ENCODE measurements around the gene MEFV. TPM values are rescaled to one million over a fixed set of nuclear protein-coding genes. Genes with fewer than 3 reads are reported as not detected.

Gene MEFV
- total RNA-seq, 4 donors from 2014 or later = 3.0 to 7.7 (median 5.2) TPM

DNA sequence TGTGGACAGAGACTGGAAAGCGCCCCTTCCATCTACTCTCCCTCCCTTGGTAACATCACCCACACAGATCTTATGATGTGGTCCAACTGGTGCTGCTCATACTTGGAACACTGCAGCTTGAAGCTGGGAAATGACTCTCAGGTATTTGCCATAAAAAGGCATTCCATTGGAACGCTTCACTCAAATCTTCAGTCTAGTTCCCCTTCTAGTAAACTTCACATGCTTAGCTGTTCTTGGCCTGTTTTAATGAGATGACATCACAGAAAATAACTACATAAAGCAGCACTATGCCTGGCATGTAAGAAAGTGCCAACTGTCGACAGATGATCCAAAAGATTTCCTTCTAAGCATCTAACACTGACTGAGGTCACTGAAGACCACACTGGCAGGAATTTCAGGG, 36.2 kb upstream of the MEFV start:
- TF ChIP-seq, protein P1, sequence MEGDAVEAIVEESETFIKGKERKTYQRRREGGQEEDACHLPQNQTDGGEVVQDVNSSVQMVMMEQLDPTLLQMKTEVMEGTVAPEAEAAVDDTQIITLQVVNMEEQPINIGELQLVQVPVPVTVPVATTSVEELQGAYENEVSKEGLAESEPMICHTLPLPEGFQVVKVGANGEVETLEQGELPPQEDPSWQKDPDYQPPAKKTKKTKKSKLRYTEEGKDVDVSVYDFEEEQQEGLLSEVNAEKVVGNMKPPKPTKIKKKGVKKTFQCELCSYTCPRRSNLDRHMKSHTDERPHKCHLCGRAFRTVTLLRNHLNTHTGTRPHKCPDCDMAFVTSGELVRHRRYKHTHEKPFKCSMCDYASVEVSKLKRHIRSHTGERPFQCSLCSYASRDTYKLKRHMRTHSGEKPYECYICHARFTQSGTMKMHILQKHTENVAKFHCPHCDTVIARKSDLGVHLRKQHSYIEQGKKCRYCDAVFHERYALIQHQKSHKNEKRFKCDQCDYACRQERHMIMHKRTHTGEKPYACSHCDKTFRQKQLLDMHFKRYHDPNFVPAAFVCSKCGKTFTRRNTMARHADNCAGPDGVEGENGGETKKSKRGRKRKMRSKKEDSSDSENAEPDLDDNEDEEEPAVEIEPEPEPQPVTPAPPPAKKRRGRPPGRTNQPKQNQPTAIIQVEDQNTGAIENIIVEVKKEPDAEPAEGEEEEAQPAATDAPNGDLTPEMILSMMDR (IDR thresholded peaks at IDR 0.05; ENCODE audit: low read depth) = no peak

DNA sequence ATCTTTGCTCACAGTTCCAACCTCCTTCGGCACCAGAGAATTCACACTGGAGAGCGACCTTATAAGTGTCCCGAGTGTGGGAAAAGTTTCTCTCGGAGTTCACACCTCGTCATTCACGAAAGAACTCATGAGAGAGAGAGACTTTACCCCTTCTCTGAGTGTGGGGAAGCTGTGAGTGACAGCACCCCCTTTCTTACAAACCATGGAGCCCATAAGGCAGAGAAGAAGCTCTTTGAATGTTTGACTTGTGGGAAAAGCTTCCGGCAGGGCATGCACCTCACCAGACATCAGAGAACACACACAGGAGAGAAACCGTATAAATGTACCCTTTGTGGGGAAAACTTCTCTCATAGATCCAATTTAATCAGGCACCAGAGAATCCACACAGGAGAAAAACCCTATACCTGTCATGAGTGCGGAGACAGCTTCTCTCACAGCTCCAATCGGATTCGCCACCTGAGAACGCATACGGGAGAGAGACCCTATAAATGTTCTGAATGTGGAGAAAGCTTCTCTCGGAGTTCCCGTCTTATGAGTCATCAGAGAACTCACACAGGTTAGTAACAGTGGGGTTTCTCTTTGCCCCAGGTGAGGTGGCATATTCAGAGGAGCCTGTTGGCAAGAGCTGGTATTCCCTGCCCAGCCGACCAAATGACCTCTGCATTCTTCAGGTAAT, 33.7 kb upstream of the MEFV start:
- TF ChIP-seq, protein P1 (IDR thresholded peaks at IDR 0.05; ENCODE audit: low read depth) = no peak

DNA sequence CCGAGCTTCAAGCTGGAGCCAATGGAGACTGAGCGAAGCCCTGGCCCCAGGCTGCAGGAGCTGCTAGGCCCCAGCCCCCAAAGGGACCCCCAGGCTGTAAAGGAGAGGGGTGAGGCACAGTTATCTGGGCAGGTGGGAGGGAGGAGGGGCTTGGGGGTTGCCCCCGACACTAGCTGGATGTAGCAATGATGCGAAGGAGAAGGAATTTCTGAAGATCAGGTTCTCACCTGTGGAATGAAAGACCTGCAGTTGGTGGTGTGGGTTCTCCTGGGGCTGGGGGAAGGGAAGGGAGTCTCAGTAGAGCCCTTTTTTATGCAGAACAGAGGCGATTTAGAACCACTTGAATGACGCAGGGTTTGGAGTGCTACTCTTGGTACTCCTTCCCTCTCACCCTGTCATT, 28.7 kb upstream of the MEFV start:
- TF ChIP-seq, protein P1 (IDR thresholded peaks at IDR 0.05; ENCODE audit: low read depth) = no peak

DNA sequence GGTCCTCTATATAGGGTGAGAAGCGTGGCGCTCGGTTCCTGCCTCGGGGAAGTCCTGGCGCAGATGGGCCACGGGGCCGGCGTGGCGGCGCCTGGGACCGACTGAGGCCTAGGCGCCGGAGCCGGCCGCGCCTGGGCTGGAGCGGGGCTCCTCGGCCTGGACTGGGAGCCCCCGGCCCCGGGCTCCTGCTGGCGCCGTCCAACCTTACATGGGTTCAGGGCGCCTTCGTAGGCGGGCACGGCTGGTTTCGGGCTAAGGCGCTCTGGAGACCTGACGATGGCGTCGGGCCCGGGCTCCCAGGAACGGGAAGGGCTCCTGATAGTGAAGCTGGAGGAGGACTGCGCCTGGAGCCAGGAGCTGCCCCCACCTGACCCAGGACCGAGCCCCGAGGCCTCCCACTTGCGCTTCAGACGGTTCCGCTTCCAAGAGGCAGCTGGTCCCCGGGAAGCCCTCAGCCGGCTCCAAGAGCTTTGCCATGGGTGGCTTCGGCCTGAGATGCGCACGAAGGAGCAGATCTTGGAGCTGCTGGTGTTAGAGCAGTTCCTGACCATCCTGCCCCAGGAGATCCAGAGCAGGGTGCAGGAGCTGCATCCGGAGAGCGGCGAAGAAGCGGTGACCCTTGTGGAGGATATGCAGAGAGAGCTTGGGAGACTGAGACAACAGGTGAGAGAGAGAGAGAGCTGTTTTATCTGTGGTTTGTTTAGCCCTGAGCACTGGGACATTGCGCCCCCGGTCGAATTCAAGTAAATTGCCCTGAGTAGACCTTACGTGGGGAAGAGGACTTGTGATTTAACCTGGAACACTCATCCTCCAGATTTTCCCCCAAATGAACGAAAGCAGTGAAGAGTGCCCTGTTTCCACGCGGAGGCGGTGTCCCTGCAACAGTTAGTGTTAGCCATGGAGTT, 27.4 kb upstream of the MEFV start:
- TF ChIP-seq, protein P1 (IDR thresholded peaks at IDR 0.05; ENCODE audit: low read depth) = no peak

DNA sequence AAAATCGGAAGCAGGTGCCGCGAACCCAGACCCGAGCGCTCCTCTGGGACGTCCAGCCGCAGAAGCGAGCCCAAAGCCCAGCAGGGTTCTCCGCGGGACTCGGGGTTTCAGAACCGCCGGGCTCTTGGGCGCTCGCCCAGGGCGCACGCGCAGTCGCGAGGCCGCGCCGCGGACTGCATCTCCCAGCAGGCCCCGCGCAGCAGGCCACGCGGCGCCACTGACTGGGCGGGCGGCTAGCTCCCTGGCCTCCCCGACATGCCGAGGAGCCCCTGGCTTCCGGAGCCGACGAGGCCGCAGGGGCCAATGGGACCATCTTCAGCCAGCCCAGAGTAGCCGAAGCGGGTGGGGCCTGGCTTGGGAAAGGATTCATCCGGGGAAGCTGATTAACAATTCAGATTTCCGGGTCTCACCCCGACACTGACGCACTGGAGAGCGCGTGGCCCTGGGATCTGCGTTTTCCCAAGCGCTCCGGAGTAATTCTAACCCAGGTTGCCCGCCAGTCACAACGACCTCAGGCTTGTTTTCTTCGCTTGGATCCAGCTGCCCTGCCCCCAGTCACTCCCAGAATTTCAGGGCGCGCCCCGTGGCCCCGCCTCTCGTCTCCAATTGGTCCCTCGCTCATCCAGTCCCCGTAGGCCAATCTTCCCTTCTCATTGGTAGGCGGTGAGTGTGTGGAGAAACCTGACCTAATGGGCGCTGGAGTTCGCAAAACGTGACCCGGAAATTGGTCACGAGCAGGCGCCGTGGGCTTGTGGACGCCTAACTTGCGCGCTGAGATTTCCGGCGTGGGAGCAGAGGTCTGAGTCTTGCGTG, 26.5 kb upstream of the MEFV start, which contains the start of gene ZNF263:
TSS of gene ZNF263 (plus strand) at position 762 of the 813 bp plus-strand sequence. CDS start 328 bp downstream, outside the sequence.
- TF ChIP-seq, protein P1 (IDR thresholded peaks at IDR 0.05; ENCODE audit: low read depth) = no peak

DNA sequence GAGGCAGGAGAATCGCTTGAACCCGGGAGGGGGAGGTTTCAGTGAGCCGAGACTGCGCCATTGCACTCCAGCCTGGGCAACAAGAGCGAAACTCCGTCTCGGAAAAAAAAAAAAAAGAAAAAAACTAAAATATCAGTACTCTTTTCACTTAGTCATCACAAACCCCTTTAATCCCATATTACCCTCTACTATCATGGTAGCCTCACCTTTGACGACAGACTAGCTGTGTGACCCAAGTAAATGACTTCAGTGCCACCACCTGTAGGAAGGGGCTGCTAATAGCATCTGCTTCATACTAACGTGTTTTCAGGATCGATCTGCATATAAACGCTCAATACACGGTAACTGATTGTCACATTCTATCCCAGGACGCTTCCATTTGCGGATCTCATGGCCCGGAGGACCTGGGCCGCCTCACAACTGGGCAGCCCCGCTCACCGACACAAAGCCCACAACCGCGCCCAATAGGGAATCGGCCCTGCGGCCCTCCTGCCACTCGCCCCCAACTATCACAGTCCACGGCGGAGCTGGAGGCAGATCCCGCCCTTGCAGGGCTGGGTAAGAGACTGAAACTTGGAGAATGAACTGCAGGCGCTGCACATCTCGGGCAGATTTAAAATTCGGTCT, 25.8 kb upstream of the MEFV start:
- TF ChIP-seq, protein P1 (IDR thresholded peaks at IDR 0.05; ENCODE audit: low read depth) = no peak

All from subcutaneous adipose tissue (tissue), 4 donors.